ENCODE data around the gene BRD3.
"Not testable (repeated sequence)": the region's sequence is repeated elsewhere in the genome, so short reads cannot be mapped to it uniquely, and the experiment has no call there.

The BRD3 gene

GRCh38 chr9:134067904-134068743 is at the start of gene BRD3:
Gene BRD3, minus strand, starts transcription at chr9:134068026. Its CDS starts 14,549 bp downstream, at chr9:134053477.
- FAIRE-seq (no peak), DNase-seq (ENCODE audit: insufficient read length, low spot score) (peak; percentile 98)
- TF ChIP-seq POLR2A (IDR thresholded peaks at IDR 0.05; ENCODE audit: low read depth, low read length), result peak; percentile 67

DNA sequence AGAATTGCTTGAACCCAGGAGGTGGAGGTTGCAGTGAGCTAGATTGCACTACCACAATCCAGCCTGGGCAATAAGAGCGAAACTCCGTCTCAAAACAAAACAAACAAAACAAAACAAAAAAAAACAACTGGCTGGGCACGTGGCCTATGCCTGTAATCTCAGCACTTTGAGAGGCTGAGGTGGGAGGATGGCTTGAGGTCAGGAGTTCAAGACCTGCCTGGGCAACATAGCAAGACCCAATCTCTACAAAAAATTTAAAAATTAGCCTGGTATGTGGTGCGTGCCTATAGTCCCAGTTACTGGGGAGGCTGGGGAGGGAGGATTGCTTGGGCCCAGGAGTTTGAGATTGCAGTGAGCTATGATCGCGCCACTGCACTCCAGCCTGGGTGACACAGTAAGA is 44.7 kb upstream of the BRD3 start:
- TF ChIP-seq POLR2A (IDR thresholded peaks at IDR 0.05; ENCODE audit: low read depth, low read length), result no peak
- DNase-seq (ENCODE audit: insufficient read length, low spot score) (no peak), FAIRE-seq (no peak)

DNA sequence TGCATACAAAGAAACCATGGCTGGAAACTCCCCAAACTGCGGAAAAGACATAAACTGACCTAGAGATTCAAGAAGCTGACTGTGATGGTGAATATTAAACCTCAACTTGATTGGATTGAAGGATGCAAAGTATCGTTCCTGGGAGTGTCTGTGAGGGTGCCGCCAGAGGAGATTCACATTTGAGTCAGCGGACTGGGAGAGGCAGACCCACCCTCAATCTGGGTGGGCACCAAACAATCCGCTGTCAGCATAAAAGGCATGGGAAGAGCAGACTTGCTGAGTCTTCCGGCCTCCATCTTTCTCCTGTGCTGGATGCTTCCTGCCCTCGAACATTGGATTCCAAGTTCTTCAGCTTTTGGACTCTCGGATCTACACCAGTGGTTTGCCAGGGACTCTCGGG is 43.2 kb upstream of the BRD3 start:
- DNase-seq (ENCODE audit: insufficient read length, low spot score) (no peak), FAIRE-seq (no peak)
- TF ChIP-seq POLR2A (IDR thresholded peaks at IDR 0.05; ENCODE audit: low read depth, low read length), result no peak

- no peak for FAIRE-seq
- no peak for DNase-seq (ENCODE audit: insufficient read length, low spot score)
- TF ChIP-seq POLR2A (IDR thresholded peaks at IDR 0.05; ENCODE audit: low read depth, low read length), result no peak
Observed at GRCh38 chr9:134103391-134103998, 35.7 kb upstream of the BRD3 start.

GRCh38 chr9:134101623-134102149 is 33.9 kb upstream of the BRD3 start:
- FAIRE-seq (no peak), DNase-seq (ENCODE audit: insufficient read length, low spot score) (no peak)
- TF ChIP-seq POLR2A (IDR thresholded peaks at IDR 0.05; ENCODE audit: low read depth, low read length), result no peak

- DNase-seq (ENCODE audit: insufficient read length, low spot score); FAIRE-seq: not testable (repeated sequence)
Observed at GRCh38 chr9:134101133-134101532, 33.3 kb upstream of the BRD3 start.

GRCh38 chr9:134100040-134100439 is 32.2 kb upstream of the BRD3 start:
- FAIRE-seq, result no peak
- TF ChIP-seq POLR2A (IDR thresholded peaks at IDR 0.05; ENCODE audit: low read depth, low read length), result no peak
- no peak for DNase-seq (ENCODE audit: insufficient read length, low spot score)

GRCh38 chr9:134099123-134099761 is 31.4 kb upstream of the BRD3 start:
- TF ChIP-seq POLR2A (IDR thresholded peaks at IDR 0.05; ENCODE audit: low read depth, low read length), result no peak
- DNase-seq (ENCODE audit: insufficient read length, low spot score) (peak; percentile 81), FAIRE-seq (peak; percentile 68)

DNA sequence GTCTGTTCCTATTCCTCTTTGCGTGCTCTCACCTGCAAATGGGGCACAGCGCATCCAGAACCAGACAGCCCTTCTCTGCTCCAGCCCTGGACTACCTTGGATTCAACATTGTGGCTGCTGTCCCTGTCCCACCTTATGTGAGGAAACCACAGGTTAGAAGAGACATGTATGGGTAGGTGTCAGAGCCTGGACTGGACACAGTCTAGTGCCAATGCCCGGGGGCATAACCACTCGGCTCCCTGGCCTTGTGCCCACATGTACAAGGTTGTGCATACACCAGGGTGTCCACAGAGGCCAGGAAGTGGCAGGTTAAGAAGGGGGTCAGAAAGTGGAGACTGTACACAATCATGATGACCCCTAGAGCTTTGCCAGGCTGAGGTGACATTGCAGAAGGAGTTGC is 22.1 kb upstream of the BRD3 start:
- no peak for TF ChIP-seq POLR2A (IDR thresholded peaks at IDR 0.05; ENCODE audit: low read depth, low read length)
- DNase-seq (ENCODE audit: insufficient read length, low spot score), result no peak
- FAIRE-seq, result no peak

DNA sequence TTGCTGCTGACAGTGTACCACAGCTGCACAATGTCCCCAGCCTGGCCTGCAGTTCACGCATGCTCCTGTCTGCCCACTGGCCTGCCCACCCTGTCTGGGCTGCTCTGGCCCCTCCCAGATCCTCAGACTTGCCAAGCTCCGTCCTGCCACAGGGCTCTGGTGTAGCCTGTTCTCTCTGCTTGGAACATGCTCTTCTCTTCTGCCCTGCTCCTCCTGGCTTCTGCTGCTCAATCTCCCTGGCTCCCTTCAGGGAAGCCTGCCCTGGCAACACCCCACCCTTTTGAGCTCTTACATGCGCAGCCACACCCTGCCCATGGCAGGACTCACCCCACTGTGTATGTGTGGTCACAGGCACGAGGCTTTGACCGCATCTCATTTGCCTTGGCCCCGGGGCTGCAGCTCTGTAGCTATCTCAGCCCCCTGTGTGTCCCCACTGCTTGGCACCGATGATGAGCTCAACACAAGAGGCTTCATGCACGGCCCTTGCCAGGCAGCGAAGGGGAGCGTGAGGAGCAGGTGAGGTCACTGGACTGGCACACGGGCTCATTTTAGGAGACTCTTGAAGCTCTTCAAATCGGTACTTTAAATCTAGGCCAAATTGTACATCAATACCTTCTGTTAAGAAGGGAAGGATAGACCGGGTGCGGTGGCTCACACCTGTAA is 20.4 kb upstream of the BRD3 start:
- no peak for DNase-seq (ENCODE audit: insufficient read length, low spot score)
- TF ChIP-seq POLR2A (IDR thresholded peaks at IDR 0.05; ENCODE audit: low read depth, low read length), result no peak
- no peak for FAIRE-seq

GRCh38 chr9:134085674-134086073 is 17.8 kb upstream of the BRD3 start:
- TF ChIP-seq POLR2A (IDR thresholded peaks at IDR 0.05; ENCODE audit: low read depth, low read length), result no peak
- no peak for DNase-seq (ENCODE audit: insufficient read length, low spot score)
- no peak for FAIRE-seq

GRCh38 chr9:134083451-134083850 is 15.6 kb upstream of the BRD3 start:
- no peak for DNase-seq (ENCODE audit: insufficient read length, low spot score)
- FAIRE-seq, result no peak
- no peak for TF ChIP-seq POLR2A (IDR thresholded peaks at IDR 0.05; ENCODE audit: low read depth, low read length)

DNA sequence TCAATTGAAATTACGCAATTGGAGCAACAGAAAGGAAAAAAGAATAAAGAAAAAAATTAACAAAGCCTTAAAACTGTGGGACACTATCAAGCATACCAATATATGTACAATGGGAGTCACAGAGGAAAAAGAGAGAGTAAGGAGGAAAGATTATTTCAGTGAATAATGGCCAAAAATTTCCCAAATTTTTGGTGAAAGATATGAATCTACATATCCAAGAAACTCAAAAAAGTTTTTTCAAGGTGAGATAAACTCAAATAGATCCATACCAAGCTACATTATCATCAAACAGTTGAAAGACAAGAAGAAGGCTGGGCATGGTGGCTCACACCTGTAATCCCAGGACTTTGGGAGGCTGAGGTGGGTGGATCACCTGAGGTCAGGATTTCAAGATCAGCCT is 8.8 kb upstream of the BRD3 start:
- DNase-seq (ENCODE audit: insufficient read length, low spot score) (no peak), FAIRE-seq (no peak)
- no peak for TF ChIP-seq POLR2A (IDR thresholded peaks at IDR 0.05; ENCODE audit: low read depth, low read length)

DNA sequence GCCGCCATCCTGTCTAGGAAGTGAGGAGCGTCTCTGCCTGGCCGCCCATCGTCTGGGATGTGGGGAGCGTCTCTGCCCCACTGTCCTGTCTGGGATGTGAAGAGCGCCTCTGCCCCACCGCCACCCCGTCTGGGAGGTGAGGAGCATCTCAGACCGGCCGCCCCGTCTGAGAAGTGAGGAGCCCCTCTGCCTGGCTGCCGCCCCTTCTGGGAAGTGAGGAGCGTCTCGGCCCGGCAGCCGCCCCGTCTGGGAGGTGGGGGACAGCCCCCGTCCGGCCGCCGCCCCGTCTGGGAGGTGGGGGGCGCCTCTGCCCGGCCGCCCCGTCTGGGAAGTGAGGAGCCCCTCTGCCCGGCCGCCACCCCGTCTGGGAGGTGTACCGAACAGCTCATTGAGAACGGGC is 7.9 kb upstream of the BRD3 start:
- not testable (repeated sequence) for FAIRE-seq; DNase-seq (ENCODE audit: insufficient read length, low spot score)
